Measurements from ENCODE around the gene ABCG1.

Gene ABCG1

DNA sequence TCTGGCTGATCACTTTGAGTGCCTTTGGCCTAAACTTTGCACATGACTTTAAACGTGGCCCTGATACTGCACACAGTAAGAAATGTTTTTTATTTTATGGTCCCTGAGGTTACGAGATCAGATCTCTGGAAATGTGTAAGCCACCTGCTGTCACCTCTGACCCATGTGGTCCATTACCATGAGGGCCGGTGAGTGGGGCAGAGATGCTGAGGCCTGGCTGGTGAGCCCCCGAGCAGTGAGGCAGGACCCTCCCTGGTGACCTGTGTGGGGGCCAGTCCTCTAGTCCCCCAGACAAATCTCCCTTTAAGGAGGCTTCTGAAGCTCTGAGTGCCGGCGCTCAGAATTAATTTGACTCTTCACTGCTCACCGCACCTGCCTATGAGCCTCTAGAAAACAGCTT lies 83.9 kb downstream of the ABCG1 start:
- H3K27ac ChIP-seq, result no peak overlapping the region
- TF ChIP-seq, protein P1, sequence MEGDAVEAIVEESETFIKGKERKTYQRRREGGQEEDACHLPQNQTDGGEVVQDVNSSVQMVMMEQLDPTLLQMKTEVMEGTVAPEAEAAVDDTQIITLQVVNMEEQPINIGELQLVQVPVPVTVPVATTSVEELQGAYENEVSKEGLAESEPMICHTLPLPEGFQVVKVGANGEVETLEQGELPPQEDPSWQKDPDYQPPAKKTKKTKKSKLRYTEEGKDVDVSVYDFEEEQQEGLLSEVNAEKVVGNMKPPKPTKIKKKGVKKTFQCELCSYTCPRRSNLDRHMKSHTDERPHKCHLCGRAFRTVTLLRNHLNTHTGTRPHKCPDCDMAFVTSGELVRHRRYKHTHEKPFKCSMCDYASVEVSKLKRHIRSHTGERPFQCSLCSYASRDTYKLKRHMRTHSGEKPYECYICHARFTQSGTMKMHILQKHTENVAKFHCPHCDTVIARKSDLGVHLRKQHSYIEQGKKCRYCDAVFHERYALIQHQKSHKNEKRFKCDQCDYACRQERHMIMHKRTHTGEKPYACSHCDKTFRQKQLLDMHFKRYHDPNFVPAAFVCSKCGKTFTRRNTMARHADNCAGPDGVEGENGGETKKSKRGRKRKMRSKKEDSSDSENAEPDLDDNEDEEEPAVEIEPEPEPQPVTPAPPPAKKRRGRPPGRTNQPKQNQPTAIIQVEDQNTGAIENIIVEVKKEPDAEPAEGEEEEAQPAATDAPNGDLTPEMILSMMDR (conservative IDR thresholded peaks at IDR 0.05), result no peak

DNA sequence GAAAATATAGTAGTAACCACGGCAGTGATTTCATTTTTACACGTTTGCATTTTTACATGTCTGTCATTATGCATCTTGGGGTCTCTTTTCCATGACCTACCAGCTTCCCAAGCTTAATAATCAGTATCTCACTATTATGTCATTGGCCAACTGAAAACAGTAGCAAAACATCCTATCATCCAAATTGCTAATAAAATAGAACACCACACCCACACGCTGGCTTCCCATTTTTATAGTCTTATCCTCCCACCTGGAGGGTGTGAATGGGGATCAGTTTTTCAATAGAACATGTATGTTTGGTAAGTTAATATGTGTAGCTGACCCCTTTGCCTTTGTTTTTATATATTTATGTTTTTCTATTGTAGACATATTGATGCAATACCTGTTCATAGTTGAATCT lies 84.5 kb downstream of the ABCG1 start:
- TF ChIP-seq, protein P1 (conservative IDR thresholded peaks at IDR 0.05), result no peak
- no peak overlapping the region for H3K27ac ChIP-seq

DNA sequence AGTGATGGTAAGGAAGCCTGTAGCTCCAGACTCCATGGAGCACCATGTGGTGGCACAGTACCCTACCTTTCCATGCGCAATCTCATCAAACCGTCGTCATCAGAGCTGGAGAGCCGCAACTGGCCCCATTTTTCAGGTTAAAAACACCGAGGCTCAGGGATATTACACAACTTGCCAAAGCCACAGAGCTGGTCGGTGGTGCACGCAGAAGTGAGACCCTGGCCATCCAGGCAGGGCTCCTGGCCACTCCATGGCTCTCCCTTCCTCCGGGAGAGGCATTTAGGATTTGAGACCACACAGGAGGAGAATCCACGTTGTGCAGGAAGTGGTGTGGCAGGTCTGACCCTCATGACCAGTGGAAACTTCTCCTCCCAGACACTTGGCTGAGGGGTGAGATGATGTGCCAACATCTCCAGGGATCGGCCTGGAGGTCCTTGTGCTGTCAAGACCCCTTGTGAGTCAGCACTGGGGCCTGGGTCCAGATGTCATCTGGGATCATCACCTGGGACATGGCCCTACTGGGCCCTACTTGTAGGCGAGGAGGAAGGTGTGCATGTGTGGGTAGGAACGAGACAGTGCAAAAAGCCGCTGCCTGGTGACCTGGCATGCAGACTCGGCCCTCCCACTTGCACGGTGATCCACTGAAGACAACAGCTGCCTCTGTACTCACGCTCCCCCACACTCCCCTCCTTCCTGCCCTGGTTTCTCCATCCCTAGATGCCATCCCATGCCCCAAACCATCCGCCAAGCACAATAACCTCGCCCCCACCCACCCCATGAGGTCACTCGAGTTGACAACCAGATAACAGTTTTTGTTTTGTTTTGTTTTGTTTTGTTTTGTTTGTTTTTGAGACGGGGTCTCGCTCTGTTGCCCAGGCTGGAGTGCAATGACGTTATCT lies 85.9 kb downstream of the ABCG1 start:
- no peak overlapping the region for H3K27ac ChIP-seq
- TF ChIP-seq, protein P1 (conservative IDR thresholded peaks at IDR 0.05), result no peak

DNA sequence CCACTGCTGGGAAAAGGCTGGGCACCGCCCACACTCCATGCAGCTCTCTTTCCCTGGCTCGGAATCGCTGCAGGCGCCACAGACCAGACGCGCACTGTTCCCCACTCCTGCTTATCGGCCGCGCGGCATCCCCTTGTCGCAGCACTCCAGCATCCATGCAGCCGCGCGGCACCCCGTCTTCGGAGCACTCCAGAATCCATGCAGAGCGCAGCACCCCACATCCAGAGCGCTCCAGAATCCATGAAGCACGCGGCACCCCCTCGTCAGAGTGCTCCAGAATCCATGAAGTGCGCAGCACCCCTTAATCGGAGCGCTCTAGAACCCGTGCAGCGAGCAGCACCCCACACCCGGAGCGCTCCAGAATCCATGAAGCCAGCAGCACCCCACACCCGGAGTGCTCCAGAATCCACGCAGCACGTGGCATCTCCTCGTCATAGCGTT lies 86.8 kb downstream of the ABCG1 start:
- H3K27ac ChIP-seq, result no peak overlapping the region
- TF ChIP-seq, protein P1 (conservative IDR thresholded peaks at IDR 0.05), result no peak

DNA sequence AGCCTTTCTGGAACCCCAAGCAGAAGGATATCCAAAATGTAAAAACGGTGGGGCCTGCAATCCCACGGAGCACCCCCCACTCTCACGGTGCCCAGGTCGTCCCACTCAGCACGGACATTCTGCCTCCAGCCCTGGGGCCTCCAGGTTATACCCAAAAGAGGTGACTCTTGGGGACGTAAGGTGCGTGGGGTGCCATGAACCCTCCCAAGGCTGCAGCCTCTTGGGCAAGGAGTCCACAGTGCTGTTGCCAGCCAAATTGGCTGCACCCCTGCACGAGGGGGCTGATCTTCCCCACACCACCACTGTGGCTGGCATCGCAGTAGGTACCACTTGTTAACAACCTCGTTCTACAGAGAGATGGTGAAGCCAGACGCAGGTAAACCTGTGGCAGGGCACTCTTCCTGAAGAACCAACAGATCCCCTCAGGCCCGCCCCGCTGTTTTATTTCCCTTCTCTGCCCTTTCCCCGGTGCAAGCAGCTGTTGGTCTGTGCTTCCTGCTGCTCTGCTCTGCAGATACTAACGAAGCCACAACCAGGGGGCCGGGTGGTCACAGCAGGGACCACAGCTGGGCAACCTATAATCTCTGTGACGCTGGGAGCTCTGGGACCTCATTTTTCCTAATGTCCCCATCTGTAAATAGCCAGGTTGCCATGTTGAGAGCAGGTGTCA lies 87.6 kb downstream of the ABCG1 start:
- TF ChIP-seq, protein P1 (conservative IDR thresholded peaks at IDR 0.05), result no peak
- no peak overlapping the region for H3K27ac ChIP-seq

DNA sequence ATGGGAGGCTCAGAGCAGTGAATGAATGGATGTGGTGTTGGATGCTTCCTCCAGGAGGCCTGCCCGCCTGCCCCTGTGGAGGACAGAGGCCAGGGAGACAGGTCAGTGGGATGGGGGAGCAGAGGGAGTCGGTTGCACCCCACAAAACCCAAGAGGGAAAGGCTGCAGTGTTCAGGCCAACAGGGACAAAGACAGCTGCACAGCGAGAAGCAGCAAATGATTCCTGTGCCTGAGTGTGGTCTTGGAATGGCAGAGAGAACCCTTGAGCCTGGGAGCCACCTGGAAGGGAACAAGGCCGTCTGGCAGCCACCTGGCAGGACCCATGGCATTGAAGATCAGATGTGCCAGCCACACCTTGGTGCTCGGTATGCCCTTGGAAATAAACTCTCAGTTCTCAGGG lies 88.2 kb downstream of the ABCG1 start:
- TF ChIP-seq, protein P1 (conservative IDR thresholded peaks at IDR 0.05), result no peak
- H3K27ac ChIP-seq, result no peak overlapping the region

DNA sequence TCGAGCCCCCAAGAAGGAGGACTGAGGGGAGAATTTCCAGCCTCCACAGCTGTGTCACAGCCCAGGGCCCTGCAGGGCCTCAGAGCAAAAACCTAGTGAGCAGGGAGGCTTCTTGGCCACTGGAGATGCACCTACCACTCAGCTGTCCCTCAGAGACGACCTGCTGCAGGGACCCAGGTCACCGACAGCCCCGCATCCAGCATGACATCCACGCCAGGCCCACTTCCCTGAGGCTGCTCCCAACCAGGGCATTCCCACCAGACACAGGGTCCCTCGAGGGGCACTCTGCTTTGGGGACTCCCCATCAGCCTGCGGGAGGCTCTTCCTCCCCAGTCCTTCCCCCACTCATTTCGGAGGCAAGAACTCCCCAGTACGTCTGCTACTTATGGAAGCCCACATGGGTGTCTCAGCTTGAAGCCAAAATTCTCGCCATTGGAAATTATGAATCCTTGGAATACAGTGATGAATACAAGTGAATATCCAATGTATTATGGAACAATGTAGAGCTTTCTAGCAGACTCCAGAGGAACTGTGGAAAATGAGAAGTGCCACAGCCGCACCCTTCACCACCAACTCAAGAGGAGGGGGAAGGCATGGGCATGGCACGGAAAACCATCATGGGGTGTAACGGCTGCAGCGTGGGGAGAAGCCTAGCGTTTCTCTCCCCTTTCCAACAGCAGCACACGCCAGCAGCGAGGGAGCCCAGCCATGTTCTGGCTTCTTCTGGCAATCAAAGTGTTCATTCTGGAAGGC lies 89.4 kb downstream of the ABCG1 start:
- no peak overlapping the region for H3K27ac ChIP-seq
- TF ChIP-seq, protein P1 (conservative IDR thresholded peaks at IDR 0.05), result no peak

Measured in VCaP (cell line).